ENCODE results near the gene DUS1L.

DNA sequence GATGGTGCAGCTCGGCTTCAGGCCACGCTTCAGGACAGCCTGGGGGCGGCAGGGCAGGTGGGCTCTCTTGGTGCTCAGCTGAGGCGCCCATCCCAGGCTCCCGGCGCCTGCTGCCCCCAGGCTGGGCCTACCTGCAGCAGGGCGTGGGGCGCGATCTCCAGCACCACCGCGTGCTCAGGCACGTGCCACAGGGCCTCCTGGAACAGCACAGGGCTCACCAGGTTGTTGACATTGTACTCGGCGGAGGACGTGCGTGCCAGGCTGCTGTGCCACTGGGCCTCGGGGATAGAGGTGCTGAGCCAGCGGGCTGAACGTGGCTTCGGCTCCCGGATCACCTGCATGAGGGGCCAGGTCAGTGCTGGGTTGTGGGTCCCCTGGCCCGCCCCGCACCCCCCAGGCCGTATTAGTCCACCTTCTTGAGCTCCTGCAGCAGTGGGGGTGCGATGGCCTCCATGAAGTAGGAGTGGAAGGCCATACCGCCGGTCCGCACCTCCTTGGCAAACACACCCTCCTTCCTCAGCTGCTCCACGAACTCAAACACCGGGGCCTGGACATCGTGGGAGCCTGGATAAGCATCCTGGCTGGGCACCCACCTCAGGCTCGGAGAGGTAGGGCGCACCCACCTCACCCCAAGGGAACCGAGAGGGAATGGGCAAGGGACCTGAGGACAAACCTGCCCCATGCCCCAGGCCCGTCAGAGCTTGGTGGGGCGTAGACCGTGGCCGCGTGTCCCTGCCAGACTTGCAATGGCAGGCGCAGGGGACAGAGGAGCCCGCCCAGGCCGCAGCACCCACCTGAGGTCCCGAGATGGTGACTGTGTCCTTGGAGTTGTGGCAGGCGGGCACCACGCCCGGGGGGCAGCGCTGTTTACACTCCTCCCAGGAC, 23.5 kb upstream of the DUS1L start:
- TF ChIP-seq, protein P1, sequence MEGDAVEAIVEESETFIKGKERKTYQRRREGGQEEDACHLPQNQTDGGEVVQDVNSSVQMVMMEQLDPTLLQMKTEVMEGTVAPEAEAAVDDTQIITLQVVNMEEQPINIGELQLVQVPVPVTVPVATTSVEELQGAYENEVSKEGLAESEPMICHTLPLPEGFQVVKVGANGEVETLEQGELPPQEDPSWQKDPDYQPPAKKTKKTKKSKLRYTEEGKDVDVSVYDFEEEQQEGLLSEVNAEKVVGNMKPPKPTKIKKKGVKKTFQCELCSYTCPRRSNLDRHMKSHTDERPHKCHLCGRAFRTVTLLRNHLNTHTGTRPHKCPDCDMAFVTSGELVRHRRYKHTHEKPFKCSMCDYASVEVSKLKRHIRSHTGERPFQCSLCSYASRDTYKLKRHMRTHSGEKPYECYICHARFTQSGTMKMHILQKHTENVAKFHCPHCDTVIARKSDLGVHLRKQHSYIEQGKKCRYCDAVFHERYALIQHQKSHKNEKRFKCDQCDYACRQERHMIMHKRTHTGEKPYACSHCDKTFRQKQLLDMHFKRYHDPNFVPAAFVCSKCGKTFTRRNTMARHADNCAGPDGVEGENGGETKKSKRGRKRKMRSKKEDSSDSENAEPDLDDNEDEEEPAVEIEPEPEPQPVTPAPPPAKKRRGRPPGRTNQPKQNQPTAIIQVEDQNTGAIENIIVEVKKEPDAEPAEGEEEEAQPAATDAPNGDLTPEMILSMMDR (IDR thresholded peaks at IDR 0.05 in 2 of 3, conservative IDR thresholded peaks at IDR 0.05 in 1 of 3; ENCODE audit: borderline replicate concordance in 1 of 3, insufficient read depth in 1 of 3, low read depth in 2 of 3, low read length in 2 of 3), result no peak
- TF ChIP-seq ZNF274 (IDR thresholded peaks at IDR 0.05; ENCODE audit: low read depth, low read length), result no peak
- no peak for TF ChIP-seq EGR1 (IDR thresholded peaks at IDR 0.05; ENCODE audit: low read depth)
- TF ChIP-seq SIN3A (IDR thresholded peaks at IDR 0.05; ENCODE audit: low read depth), result no peak
- TF ChIP-seq TCF7L2 (IDR thresholded peaks at IDR 0.05; ENCODE audit: borderline replicate concordance, extremely low read depth, insufficient read depth, insufficient read length), result no peak
- no peak for TF ChIP-seq POLR2A (IDR thresholded peaks at IDR 0.05; ENCODE audit: borderline replicate concordance, extremely low read depth, insufficient read depth, insufficient read length)
- TF ChIP-seq REST (IDR thresholded peaks at IDR 0.05; ENCODE audit: low read depth), result no peak
- no peak for TF ChIP-seq YY1 (IDR thresholded peaks at IDR 0.05; ENCODE audit: extremely low read depth, insufficient replicate concordance, low read depth, low read length)
- TF ChIP-seq RAD21 (IDR thresholded peaks at IDR 0.05; ENCODE audit: low read depth), result no peak
- TF ChIP-seq ZFX (IDR thresholded peaks at IDR 0.05), result no peak
